Measurements from ENCODE around the gene MALSU1. TPM values are rescaled to one million over a fixed set of nuclear protein-coding genes. Genes with fewer than 3 reads are reported as not detected.

MALSU1 gene
- total and polyA plus RNA-seq, 2 of the 13 experiments (the other 11 are each of a cell fraction or from before 2014, with no cell fraction given) = 72.0 to 141 TPM

GRCh38 chr7:23283086-23283485, 16.1 kb upstream of the MALSU1 start (continued):
- TF ChIP-seq ZNF670 (CRISPR knock-in tag; IDR thresholded peaks at IDR 0.05; ENCODE audit: borderline replicate concordance) = no peak
- no peak for TF ChIP-seq NPAS2 (CRISPR knock-in tag; IDR thresholded peaks at IDR 0.05; ENCODE audit: borderline replicate concordance)
- no peak for TF ChIP-seq ZBTB7B (CRISPR knock-in tag; IDR thresholded peaks at IDR 0.05)

- FAIRE-seq (no peak), ATAC-seq (no peak), DNase-seq (ENCODE audit: low spot score) (no peak)
- ChIA-PET CTCF (ENCODE audit: low intra/inter-chr PET ratio, low total read pairs) (no interaction called here), POLR2A (interaction anchor here (0.7 to 3.1 kb wide), 3 partner anchors 9 to 72 kb away, joined by 3 to 15 read pairs (median 8); partner anchors contain the start of gene MALSU1)
- no peaks in the 10 kb centered on the region for H3K9me3 ChIP-seq (ENCODE audit: low read length)
- H3K4me1 ChIP-seq (ENCODE audit: insufficient read depth, low read length) = peaks cover 49% of the 10 kb centered on the region
- H3K27me3 ChIP-seq (ENCODE audit: control insufficient read depth in 1 of 2, insufficient read depth in 2 of 2, low read length in 2 of 2) = no peaks in the 10 kb centered on the region
- in situ Hi-C loops (cut with HindIII; ENCODE audit: extremely low pct_ligation_motif_present, low pct_unique_long_range_greater_than_20kb) (no loop called here), intact Hi-C loops (cut with micrococcal nuclease; ENCODE audit: unreplicated experiment) (no loop called here)
- H4K20me1 ChIP-seq (ENCODE audit: insufficient read depth, low read length) = no peaks in the 10 kb centered on the region
- WGBS (ENCODE audit: low lambda C conversion rate) = 100% methylated on average over 2 of the region's 2 CpGs
- no peaks in the 10 kb centered on the region for H3K79me2 ChIP-seq (ENCODE audit: insufficient read depth, low read length)
- H3K27ac ChIP-seq (ENCODE audit: extremely low read length, insufficient read depth, low read length) = no peak overlapping the region
- no TSS peak for BruUV-seq (replicated peaks)
- H3K9ac ChIP-seq (ENCODE audit: insufficient read depth, low read depth, low read length) = no peak overlapping the region
- H3K36me3 ChIP-seq (replicated peaks in 1 of 2; ENCODE audit: control insufficient read depth in 1 of 2, insufficient read depth in 2 of 2, low read length in 2 of 2) = no peaks in the 10 kb centered on the region
- H3K4me2 ChIP-seq (ENCODE audit: low read depth, low read length) = no peak overlapping the region
- H3K4me3 ChIP-seq (replicated peaks in 1 of 3; ENCODE audit: insufficient read depth in 1 of 3, low read depth in 2 of 3, low read length in 3 of 3) = no peak overlapping the region
- no peak for TF ChIP-seq PPARG (CRISPR knock-in tag; conservative IDR thresholded peaks at IDR 0.05)
- TF ChIP-seq MBD4 (IDR thresholded peaks at IDR 0.05; ENCODE audit: borderline replicate concordance, low read length) = no peak
- no peak for TF ChIP-seq NFE2 (CRISPR knock-in tag; IDR thresholded peaks at IDR 0.05)
- no peak for TF ChIP-seq SUZ12 (IDR thresholded peaks at IDR 0.05; ENCODE audit: low read depth, low read length)
- TF ChIP-seq ZBTB8A (CRISPR knock-in tag; IDR thresholded peaks at IDR 0.05; ENCODE audit: borderline replicate concordance, low read depth) = no peak
- TF ChIP-seq, protein P1, sequence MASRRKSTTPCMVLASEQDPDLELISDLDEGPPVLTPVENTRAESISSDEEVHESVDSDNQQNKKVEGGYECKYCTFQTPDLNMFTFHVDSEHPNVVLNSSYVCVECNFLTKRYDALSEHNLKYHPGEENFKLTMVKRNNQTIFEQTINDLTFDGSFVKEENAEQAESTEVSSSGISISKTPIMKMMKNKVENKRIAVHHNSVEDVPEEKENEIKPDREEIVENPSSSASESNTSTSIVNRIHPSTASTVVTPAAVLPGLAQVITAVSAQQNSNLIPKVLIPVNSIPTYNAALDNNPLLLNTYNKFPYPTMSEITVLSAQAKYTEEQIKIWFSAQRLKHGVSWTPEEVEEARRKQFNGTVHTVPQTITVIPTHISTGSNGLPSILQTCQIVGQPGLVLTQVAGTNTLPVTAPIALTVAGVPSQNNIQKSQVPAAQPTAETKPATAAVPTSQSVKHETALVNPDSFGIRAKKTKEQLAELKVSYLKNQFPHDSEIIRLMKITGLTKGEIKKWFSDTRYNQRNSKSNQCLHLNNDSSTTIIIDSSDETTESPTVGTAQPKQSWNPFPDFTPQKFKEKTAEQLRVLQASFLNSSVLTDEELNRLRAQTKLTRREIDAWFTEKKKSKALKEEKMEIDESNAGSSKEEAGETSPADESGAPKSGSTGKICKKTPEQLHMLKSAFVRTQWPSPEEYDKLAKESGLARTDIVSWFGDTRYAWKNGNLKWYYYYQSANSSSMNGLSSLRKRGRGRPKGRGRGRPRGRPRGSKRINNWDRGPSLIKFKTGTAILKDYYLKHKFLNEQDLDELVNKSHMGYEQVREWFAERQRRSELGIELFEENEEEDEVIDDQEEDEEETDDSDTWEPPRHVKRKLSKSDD (CRISPR knock-in tag; IDR thresholded peaks at IDR 0.05; ENCODE audit: low read depth) = no peak
- no peak for TF ChIP-seq ZNF121 (CRISPR knock-in tag; IDR thresholded peaks at IDR 0.05)
- TF ChIP-seq HMGXB4 (CRISPR knock-in tag; IDR thresholded peaks at IDR 0.05; ENCODE audit: borderline replicate concordance in 1 of 2, low read depth in 1 of 2) = no peak
- no peak for TF ChIP-seq ZBTB42 (CRISPR knock-in tag; IDR thresholded peaks at IDR 0.05)
- no peak overlapping the region for H2AFZ ChIP-seq (ENCODE audit: low read length)
These were observed 14.3 kb upstream of the MALSU1 start for GRCh38 chr7:23284871-23285270.
